GM18520 (cell line): ENCODE data around the gene ZNF888.
"Not testable (repeated sequence)": the region's sequence is repeated elsewhere in the genome, so short reads cannot be mapped to it uniquely, and the experiment has no call there.

Source experiments
- ATAC-seq: cut with Tn5 transposase; IDR thresholded peaks from one replicate; pipeline ENCODE4 v1.9.1; 2021; ENCODE audit not compliant: unreplicated experiment

ZNF888 gene

DNA sequence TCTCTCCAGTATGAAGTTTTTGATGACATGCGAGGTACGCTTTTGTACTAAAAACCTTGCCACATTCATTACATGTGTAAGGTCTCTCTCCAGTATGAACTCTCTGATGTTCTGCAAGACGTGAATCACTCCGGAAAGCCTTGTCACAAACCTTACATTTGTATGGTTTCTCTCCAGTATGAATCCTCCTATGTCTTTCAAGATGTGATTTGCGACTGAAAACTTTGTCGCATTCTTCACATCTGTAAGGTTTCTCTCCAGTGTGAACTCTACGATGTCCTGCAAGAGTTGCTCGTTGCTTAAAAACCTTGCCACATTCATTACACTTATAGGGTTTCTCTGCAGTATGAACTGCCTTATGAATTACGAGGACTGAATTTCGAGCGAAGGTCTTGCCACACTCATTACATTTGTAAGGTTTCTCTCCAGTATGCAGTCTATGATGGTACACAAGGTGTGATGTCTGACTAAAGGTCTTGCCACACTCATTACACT is 42.3 kb downstream of the ZNF888 start:
- no peak for ATAC-seq

DNA sequence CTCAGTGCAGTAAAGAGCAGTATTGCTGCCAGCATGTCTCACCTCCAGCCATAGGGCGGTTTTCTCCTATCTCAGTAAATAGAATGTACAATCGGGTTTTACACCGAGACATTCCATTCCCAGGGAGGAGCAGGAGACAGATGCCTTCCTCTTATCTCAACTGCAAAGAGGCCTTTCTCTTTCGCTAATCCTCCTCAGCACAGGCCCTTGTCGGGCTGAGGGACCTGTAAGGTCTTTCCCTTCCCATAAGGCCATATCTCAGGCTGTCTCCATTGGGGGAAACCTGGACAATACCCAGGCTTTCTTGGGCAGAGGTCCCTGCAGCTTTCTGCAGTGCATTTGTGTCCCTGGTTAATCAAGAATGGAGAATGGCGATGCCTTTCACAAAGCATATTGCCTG is 50.2 kb downstream of the ZNF888 start:
- ATAC-seq, result not testable (repeated sequence)

DNA sequence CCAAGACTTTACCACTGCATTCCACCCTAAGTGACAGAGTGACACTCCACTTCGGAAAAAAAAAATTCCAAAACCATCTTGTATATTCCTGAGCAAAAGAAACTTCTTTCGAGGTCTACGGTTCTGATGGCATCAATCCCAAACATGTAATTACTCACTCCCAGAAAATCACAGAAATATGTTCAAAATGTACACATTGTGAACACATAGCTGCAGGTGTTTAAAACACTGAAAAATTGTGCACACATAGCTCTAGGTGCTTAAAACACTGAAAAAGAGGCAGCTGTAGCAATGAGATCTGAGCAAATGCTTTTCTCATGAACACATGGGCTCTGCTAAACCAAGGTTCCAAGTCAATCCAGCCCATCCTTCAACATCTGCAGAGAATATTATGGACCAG is 51.8 kb downstream of the ZNF888 start:
- no peak for ATAC-seq

DNA sequence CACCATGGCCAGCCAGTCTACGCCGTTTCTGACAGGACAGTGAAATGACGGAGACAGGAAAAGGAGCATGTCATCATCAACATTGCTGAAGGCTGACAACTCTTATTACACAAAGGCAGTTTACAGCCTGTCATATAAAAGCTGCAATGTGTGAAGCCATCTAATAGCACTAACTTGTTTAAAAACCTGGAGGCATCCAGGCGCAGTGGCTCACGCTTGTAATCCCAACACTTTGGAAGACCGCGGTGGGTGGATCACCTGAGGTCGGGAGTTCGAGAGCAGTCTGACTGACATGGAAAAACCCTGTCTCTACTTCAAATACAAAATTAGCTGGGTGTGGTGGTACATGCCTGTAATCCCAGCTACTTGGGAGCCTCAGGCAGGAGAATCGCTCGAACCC is 55.2 kb downstream of the ZNF888 start:
- ATAC-seq, result not testable (repeated sequence)

DNA sequence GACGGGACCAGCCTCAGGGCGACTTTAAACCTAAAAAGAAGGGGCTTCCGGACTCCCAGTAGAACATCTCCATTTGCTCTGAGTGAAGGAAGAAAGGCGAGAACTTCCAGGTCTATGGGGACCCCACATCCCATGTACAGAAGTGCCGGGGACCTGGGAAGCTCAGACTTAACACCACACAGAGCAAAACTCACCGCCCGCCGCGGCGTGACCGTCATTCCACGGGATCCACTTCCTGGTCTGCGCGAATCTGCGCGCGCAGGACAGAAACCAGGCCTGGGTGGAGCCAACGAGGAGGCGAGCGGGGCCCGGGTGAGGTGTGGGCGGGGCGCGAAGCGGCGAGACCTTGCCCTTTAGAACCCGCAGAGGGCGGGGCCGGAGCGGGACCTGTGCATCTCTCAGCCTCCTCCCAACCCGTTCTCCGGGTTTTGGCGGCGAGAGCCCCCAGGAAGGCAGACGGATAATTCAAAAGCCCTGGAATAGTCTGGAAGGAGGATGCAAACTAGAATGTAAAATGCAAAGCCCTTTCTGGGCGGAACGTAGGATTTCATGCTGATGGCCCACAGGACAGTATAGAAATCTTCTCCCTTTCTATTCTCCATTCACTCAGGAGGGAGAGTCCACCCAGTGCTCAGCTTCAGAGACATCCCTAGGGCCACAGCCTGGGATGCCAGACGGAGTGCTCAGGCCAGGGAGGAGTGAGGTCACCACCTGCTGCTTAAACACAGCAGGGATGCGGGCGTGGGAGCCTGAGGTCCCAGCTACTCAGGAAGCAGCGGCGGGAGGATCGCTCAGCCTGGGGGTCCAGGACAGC is 65.6 kb downstream of the ZNF888 start, which contains the start of gene ZNF468:
Gene ZNF468, minus strand, starts transcription at position 242 of the 814 bp plus-strand sequence. CDS start 3,347 bp downstream, outside the sequence.
- ATAC-seq, result peak; percentile 93

DNA sequence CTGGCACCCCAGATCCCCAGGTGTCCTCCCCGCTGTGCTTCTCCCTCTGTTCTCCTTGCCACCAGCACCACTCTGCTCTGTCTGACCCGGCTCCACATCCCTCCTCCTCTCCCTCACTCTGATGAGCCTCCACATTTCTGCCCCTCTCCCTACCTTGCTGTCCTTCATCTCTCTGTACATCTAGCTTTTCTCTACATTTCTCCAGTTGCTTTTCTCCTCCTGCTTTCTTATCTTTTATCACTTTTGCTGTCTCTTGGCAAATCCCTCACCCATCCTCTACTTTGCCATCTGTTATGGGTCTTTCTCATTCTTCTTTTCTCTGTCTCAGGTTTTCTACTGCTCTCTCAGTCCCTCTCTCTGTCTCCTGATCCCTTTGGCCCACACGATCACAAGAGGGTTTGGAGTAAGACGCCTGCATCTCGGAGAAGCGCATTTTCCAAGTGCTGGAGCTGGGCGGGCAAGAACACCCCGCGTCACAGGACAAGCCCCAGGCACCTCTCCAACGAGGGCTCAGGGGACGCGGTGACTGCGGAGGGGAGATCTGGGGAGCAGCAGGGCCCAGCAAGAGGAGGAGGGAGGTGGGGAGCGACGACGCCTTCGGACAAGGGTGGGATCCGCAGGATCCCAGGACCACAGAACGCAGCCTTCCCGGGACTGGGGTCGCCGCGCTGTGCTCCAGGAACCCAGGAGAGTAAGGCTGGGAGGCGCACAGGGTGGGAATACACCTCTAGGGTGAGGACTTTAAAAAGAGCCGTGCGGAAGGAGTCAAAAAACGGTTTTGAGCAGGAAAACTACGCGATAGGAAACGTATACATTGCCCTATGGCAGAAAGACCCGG is 66.5 kb downstream of the ZNF888 start:
- not testable (repeated sequence) for ATAC-seq
